CD4-positive, alpha-beta T cell treated with Interleukin-6 at 100 ng/mL for 8 hours (primary cell): ENCODE data around the gene LGI2.
"Not testable (repeated sequence)": the region's sequence is repeated elsewhere in the genome, so short reads cannot be mapped to it uniquely, and the experiment has no call there.

Experiments
- DNase-seq: peaks from one replicate; pipeline ENCODE4 v3.0.0-alpha.2; 2020; ENCODE audit warnings: mixed read lengths, low spot score

The LGI2 gene

GRCh38 chr4:25050370-25051078, 19.8 kb upstream of the LGI2 start:
- DNase-seq: no peak

GRCh38 chr4:25043548-25043947, 12.8 kb upstream of the LGI2 start:
- DNase-seq: no peak

DNA sequence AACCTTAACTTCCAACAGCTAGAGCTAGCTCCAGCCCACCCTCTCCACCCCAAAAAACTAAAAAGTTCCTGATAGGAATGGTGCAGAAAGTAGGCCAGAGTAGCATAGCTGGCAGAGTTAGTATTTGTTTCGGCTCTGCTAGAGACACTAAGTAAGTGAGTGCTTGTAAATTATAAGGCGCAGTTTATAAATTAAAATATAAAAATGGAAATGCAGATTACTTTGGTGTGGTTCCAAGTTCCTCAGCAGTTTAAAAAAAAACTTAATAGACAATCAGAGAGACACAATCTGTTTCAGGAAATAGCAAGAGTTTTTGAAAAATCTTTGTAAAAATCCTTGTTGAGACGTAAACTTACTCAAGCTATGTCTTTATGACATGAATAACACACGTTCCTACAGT, 2.8 kb upstream of the LGI2 start:
- DNase-seq: no peak

DNA sequence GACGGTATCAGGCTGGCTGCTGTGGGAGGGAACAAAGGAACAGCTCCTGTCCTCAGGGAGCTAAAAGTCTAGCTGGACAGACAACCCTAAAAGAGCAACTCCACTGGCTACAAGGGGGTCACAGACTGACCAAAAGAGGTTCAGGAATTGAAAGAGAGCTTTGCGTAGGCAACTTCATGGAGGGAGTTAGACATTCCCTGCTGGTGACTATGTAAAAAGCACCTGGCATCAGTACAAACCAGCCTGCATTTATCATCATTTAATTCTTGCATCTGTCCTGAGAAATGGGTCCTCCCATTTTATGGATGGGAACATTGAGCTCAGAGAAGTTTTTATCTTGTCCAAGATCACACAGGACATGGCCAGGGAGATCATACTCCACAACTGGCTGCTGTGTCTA, 1.4 kb upstream of the LGI2 start:
- no peak for DNase-seq

GRCh38 chr4:25031077-25031621, 403 bp upstream of the LGI2 start:
- DNase-seq: no peak

DNA sequence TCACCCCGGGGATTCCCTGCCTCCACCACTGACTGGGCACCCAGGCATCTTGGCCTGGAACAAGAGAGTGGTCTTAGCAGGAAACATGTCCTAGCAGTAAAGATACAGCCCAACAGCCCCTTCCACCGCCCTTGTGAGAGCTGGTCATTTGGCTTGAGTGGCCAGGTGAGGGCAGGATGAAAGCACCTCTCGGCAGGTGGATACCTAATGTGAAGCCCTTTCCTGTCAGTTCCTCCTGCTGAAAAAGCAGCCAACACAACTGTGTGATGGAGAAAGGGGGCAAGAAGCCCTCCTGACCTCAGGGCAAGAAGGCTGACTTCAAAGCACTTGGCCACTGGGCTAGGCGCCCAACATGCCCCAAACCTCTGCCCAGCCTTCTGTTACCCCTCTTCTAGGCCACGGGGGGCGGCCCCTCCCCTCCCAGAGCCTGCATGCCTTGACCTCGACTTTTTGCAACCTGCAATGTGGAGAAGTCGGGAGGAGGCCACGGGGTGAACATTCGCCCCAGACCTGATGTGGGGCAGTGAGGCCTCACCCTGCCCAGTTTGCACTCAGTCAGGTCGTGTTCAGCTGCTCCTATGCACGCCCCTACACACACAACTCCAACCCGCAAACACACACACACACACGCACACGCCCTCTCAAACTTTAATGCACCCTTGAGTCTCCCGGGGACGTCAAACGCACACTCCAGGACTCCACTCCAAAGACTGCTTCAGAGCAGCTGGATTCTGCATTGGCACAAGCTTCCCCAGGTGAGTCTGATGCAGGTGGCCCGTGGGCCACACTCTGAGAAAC, 1.1 kb downstream of the LGI2 start:
- DNase-seq: no peak

DNA sequence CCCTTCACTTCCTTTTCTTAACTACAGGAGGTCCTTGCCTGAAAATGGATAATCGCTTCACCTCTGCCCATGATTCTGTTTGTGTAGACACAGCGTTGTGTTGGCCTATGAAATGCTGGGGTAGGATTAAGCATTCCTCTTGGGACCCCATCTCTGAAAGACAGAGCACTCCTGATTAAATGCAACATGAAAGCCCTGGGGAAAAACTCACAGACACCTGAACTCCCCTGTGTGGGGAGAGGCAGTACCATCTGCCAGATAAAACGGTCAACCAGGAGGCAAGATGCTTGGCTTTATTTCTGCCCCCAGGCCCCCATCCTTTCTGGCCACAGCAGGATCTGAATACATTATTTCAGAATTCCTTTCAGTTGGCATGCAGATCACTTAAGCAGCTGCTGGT, 1.9 kb downstream of the LGI2 start:
- no peak for DNase-seq

DNA sequence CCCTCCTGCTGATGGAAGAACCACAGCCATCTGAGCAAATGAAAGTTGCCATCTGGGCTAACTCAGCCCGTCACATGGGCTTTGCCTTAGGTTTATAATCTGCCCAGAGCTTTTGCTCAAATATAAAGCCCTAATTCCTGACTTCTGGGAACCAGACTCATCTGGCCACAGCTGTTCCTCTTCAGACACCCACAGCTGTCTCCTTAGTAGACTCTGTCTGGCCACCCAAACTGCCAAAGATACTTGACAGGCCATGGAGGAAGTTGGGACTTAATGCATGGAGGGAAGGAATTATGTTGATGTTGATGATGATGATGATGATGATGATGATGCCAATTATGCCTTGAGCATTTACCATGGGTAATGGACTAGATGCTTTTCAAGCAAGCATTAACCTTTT, 8.0 kb downstream of the LGI2 start:
- DNase-seq: no peak

- DNase-seq: no peak
Observed at GRCh38 chr4:25021216-25021615, 9.5 kb downstream of the LGI2 start.

- no peak for DNase-seq
Observed at GRCh38 chr4:25020236-25020635, 10.5 kb downstream of the LGI2 start.

DNA sequence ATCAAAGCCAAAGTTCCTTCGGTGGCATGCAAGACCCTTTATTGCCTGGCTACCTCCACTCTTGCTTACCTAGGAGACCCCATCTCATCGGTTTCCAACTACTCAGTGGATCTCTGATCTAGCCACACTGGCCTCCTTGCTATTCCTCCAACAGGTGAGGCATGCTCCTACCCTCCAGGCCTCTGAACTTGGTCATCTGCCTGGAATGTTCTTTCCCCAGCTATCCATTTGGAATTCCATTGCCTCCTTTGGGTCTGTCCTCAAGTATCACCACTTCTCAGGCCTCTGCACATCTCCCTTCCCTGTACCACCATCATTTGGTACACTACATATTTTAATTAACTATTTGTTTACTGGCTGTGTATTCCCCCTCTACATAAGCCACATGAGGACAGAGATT, 11.2 kb downstream of the LGI2 start:
- DNase-seq: no peak

DNA sequence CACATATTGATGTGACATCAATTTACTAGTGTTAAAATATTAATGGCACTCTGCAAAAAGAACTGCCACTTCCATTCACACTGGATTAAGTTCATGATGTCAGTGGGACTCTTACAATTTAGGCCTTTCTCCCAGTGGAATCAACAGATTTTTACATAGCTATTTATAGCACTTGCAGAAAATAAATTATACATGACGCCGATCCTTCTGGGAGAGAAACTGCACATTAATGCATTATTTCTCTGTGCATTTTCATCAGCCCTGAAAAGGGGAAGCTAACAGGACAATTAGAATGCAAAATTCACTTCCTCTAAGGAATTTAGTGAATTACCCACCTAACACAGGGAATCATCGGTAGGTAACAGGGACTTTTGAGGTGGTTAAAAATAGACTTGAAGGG, 15.7 kb downstream of the LGI2 start:
- DNase-seq: no peak

DNA sequence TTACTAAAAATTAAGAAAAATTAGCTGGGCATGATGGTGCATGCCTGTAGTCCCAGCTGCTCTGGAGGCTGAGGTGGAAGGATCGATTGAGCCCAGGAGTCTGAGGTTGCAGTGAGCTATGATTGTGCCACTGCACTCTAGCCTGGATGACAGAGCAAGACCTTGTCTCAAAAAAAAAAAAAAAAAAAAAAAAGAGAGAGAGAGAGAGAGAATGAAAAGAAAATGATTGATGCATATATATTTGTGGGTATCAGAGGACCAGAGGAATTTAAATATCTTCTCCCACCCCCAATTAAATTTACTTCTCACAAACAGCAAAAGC, 16.1 kb downstream of the LGI2 start:
- not testable (repeated sequence) for DNase-seq

DNA sequence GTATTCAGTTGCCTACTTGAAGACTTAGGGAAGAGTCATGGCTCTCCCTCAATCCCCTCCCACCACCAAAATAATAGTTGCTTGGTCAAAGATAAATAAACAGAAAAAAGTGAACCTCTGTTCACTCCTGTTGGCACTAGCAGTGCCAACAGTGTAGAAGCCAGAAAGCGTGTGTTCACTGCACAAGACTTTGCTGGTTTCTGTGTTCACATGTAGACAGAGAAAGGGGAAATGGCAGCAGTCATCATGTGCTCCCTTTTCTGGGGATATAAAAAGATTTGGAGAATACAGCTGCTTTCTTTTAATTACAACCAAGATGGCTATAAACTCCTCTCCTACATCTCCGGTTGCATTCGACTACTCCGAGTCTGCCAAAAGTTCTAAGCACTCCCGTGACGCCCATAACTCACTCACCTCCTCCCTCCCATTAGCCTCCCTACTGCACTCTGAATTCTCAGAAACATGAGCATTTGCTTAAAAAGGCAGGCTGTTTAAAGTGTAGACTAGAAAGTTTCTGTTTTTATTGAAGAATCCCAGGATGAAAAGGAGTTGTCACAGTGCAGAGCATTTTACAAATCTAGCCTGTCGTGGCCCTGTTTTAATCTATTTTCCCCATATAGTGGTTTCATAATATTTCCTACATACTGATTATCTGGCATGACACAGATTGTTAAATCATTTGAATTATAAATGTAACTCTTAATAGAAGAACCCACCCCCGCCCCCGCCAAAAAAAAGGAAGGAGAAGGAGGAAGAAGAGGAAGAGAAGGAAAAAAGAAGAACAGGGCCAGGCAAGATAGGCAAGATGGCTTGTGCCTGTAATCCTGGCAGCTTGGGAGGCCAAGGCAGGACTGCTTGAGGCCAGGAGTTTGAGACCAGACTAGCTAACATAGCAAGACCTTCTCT, 16.7 kb downstream of the LGI2 start:
- DNase-seq: no peak

- no peak for DNase-seq
Observed at GRCh38 chr4:25012655-25013054, 18.1 kb downstream of the LGI2 start.

DNA sequence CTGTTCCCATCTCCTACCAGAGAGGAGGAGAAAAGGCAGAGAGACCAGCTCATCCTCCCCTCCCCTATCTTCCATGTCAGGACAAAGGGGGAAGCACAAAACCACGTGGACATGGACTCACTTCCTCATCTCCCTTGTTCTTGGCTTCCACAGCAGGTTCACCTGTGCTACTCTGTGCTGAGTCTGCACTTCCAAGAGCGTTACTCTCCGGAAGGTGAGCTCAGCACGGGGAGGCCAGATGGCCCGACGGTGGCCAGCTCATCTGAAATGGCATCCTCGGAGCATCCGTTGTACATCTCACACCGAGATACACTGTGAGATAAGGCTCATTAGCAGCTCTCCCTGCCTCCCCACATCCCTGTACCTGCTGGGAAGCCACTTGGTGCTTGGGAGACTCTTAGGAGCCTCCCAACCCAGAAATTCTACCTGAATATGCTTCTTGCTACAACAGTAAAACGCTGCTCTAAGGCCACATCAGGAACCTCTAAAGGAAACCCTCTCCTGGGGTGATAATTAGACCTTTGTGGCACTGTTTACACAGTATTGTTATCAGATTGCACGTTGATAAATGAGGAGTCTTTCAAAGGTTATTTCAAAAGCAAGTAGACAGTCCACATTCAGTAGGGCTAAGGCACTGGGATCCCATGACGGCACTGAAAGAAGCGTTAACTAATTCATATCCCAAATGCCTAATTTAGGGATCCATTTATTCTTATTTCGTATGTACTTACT, 19.4 kb downstream of the LGI2 start:
- no peak for DNase-seq

- no peak for DNase-seq
Observed at GRCh38 chr4:25007598-25007997, 23.1 kb downstream of the LGI2 start.

- DNase-seq: no peak
Observed at GRCh38 chr4:25002681-25003080, 28.1 kb downstream of the LGI2 start.

- DNase-seq: no peak
Observed at GRCh38 chr4:25001509-25001908, 29.2 kb downstream of the LGI2 start.

DNA sequence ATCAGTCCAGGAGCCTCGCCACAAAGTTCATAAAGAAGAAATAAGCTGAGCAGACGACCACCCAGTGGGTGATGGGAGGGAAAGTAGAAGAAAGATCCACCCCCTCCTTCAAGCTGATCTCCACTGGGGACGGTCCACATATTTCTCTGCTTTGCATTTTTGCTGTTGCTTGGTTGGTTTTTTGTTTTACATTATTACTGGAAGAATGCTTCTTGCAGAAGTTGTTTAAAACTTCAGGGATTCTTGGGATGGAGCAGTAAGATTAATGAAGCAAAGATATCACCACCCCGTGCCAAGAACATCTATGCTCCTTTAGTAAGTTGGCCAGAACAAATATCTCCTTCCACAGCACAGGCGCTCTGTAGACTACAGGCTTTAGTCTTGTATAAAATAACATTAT, 30.1 kb downstream of the LGI2 start:
- no peak for DNase-seq

GRCh38 chr4:24999392-25000089, 31.2 kb downstream of the LGI2 start:
- DNase-seq: no peak
